PFSK-1 (cell line): Measurements from ENCODE around the gene KCNIP1.

ENCODE experiments used
- FOXP2 ChIP-seq: optimal IDR thresholded peaks from 2 replicates; pipeline ENCODE3; 2011; ENCODE audit warnings: borderline replicate concordance, control low read depth, inconsistent platforms; ENCODE audit not compliant: insufficient read depth; ENCODE audit errors: extremely low read length, extremely low read depth
- POLR2AphosphoS5 ChIP-seq: IDR thresholded peaks from 2 replicates; pipeline ENCODE4 v1.6.1; 2012; ENCODE audit warnings: low read depth, mild to moderate bottlenecking, control low read depth, low read length, moderate library complexity
- REST ChIP-seq, 2 experiments: IDR thresholded peaks; 2 replicates each; pipeline versions ENCODE4 v1.6.1 to v1.8.0; 2011 to 2012; ENCODE audit warnings: low read depth in 2 of 2, low read length in 2 of 2, control low read depth in 1 of 2, inconsistent platforms in 1 of 2, mild to moderate bottlenecking in 1 of 2, moderate library complexity in 1 of 2; ENCODE audit not compliant: insufficient read depth in 1 of 2
- SIN3A ChIP-seq: IDR thresholded peaks from 2 replicates; pipeline ENCODE4 v1.6.1; 2012; ENCODE audit warnings: mild to moderate bottlenecking, low read length, moderate library complexity, borderline replicate concordance; ENCODE audit not compliant: insufficient read depth
- TAF1 ChIP-seq: IDR thresholded peaks from 2 replicates; pipeline ENCODE4 v1.6.1; 2012; ENCODE audit warnings: low read length, control low read depth, borderline replicate concordance; ENCODE audit not compliant: insufficient read depth

- TF ChIP-seq POLR2AphosphoS5, result no peak
- no peak for TF ChIP-seq TAF1
- no peak for TF ChIP-seq SIN3A
- no peak for TF ChIP-seq REST (IDR thresholded peaks at IDR 0.05; ENCODE audit: insufficient read depth in 1 of 2, low read depth in 2 of 2, low read length in 2 of 2)
- no peak for TF ChIP-seq FOXP2
These were observed 93.4 kb downstream of the KCNIP1 start for GRCh38 chr5:170597109-170597751.
